OCI-LY7 (cell line): ENCODE data around the gene ADAT1.

Source experiments
- EZH2phosphoT487 ChIP-seq: fragments of 200-600 bp; sonication (generic); IDR thresholded peaks from 2 replicates; pipeline ENCODE4 v1.6.1; 2018; ENCODE audit warnings: low read depth, borderline replicate concordance, mild to moderate bottlenecking, mixed run types, antibody characterized with exemption, low read length, moderate library complexity, mixed read lengths
- TF ChIP-seq, protein P1 (sequence below): fragments of 200-600 bp; sonication (generic); conservative IDR thresholded peaks from 2 replicates; pipeline ENCODE4 v1.5.1; 2014; ENCODE audit warnings: mild to moderate bottlenecking, antibody characterized with exemption, low read length, moderate library complexity, mixed read lengths

DNA sequence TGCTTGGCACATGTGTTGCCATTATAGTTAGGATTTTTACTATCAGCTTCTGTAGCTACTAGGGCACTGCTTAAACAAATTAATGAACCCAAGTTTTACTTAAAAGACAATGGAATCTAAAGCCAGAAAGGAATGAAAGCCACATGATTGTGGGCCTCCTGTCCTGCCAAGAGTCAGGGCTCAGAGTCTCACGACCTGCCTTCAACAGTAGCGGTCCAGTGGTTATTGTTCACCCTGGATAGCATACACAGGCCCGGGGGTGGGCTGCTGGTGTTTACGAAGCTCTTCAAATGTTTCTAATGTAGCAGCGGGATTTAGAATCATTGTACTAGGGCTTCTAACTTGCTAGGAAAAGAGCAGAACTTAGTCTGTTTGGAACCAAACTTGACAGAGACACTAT lies 49.1 kb downstream of the ADAT1 start:
- TF ChIP-seq, protein P1, sequence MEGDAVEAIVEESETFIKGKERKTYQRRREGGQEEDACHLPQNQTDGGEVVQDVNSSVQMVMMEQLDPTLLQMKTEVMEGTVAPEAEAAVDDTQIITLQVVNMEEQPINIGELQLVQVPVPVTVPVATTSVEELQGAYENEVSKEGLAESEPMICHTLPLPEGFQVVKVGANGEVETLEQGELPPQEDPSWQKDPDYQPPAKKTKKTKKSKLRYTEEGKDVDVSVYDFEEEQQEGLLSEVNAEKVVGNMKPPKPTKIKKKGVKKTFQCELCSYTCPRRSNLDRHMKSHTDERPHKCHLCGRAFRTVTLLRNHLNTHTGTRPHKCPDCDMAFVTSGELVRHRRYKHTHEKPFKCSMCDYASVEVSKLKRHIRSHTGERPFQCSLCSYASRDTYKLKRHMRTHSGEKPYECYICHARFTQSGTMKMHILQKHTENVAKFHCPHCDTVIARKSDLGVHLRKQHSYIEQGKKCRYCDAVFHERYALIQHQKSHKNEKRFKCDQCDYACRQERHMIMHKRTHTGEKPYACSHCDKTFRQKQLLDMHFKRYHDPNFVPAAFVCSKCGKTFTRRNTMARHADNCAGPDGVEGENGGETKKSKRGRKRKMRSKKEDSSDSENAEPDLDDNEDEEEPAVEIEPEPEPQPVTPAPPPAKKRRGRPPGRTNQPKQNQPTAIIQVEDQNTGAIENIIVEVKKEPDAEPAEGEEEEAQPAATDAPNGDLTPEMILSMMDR = no peak
- no peak for TF ChIP-seq EZH2phosphoT487
